ENCODE results near the gene POLE. TPM values are rescaled to one million over a fixed set of nuclear protein-coding genes. Genes with fewer than 3 reads are reported as not detected.

POLE gene
- total and polyA plus RNA-seq, 9 of the 15 experiments (the other 6 are each of a cell fraction or from before 2014, with no cell fraction given): 2.4 to 154 (median 49.6) TPM

- TF ChIP-seq HBP1 (CRISPR knock-in tag; IDR thresholded peaks at IDR 0.05): 0 out of 2 replicates have a peak, but pooled peaks have one; percentile 29
- no peak for TF ChIP-seq TCF15 (CRISPR knock-in tag; IDR thresholded peaks at IDR 0.05)
- TF ChIP-seq SIX5 (IDR thresholded peaks at IDR 0.05; ENCODE audit: borderline replicate concordance in 1 of 2, insufficient read depth in 1 of 2, low read depth in 1 of 2, low read length in 2 of 2): no peak
- TF ChIP-seq CCNT2 (IDR thresholded peaks at IDR 0.05; ENCODE audit: borderline replicate concordance, extremely low read depth, insufficient read length, low read depth, low read length): peak; percentile 91
- no peak for TF ChIP-seq ZNF644 (tag; IDR thresholded peaks at IDR 0.05; ENCODE audit: low read depth)
- TF ChIP-seq JUND (IDR thresholded peaks at IDR 0.05; ENCODE audit: borderline replicate concordance, low read depth, low read length): peak; percentile 18; the same call in 1 of the 2 replicates
- TF ChIP-seq JUND (tag; IDR thresholded peaks at IDR 0.05; ENCODE audit: borderline replicate concordance, low read depth, low read length): no peak; the same call in 2 of the 3 replicates
- no peak for TF ChIP-seq CBFA2T2 (conservative IDR thresholded peaks at IDR 0.05)
- peak; percentile 80 for TF ChIP-seq ZBTB2 (IDR thresholded peaks at IDR 0.05)
- no peak for TF ChIP-seq ZSCAN32 (CRISPR knock-in tag; IDR thresholded peaks at IDR 0.05)
- no peak for TF ChIP-seq SNIP1 (IDR thresholded peaks at IDR 0.05; ENCODE audit: low read depth)
- TF ChIP-seq ZNF609 (CRISPR knock-in tag; IDR thresholded peaks at IDR 0.05; ENCODE audit: borderline replicate concordance): no peak
- TF ChIP-seq HOXB6 (CRISPR knock-in tag; IDR thresholded peaks at IDR 0.05; ENCODE audit: borderline replicate concordance): no peak
- TF ChIP-seq SREBF1 (IDR thresholded peaks at IDR 0.05; ENCODE audit: borderline replicate concordance, low read depth, low read length): no peak
- TF ChIP-seq HMGXB4 (CRISPR knock-in tag; IDR thresholded peaks at IDR 0.05): no peak
Observed at GRCh38 chr12:132710405-132711079, 23.4 kb upstream of the POLE start, which contains the start of gene PGAM5 (continued).
